Measurements from ENCODE around the gene ARHGEF6.

Gene ARHGEF6

GRCh38 chrX:136761421-136761820, 19.3 kb downstream of the ARHGEF6 start:
- Histone ChIP-seq H3K9me3 (ENCODE audit: insufficient read depth, low read depth, low read length) (no peaks in the 10 kb centered on the region), H3K36me3 (ENCODE audit: insufficient read depth, low read length) (peaks cover 7% of the 10 kb centered on the region; the same call in 1 of the 2 replicates), H3K4me1 (ENCODE audit: insufficient read depth, low read length, poor library complexity, severe bottlenecking) (peaks cover 34% of the 10 kb centered on the region), H3K9ac (ENCODE audit: low read depth, low read length, poor library complexity, severe bottlenecking) (no peak overlapping the region), H3K4me3 (ENCODE audit: low read length, poor library complexity, severe bottlenecking) (no peak overlapping the region), H2AFZ (ENCODE audit: low read length) (no peak overlapping the region), H3K9me2 (replicated peaks; ENCODE audit: low read depth, low read length) (no peaks in the 10 kb centered on the region), H3K27me3 (ENCODE audit: insufficient read depth, low read length, poor library complexity, severe bottlenecking) (no peaks in the 10 kb centered on the region), H3K4me2 (ENCODE audit: low read depth, low read length, poor library complexity, severe bottlenecking) (no peak overlapping the region), H3F3A (ENCODE audit: low read depth) (peaks cover 3% of the 10 kb centered on the region; the same call in 1 of the 2 replicates), H3K79me2 (ENCODE audit: insufficient read depth, low read length) (peaks cover 71% of the 10 kb centered on the region), H4K20me1 (ENCODE audit: insufficient read depth, low read length, poor library complexity, severe bottlenecking) (peaks cover 41% of the 10 kb centered on the region)
- TF ChIP-seq CTCF (conservative IDR thresholded peaks at IDR 0.05; ENCODE audit: low read length) (no peak), EZH2phosphoT487 (IDR thresholded peaks at IDR 0.05; ENCODE audit: borderline replicate concordance) (no peak)

- Histone ChIP-seq H3K27me3 (ENCODE audit: insufficient read depth, low read length, poor library complexity, severe bottlenecking) (no peaks in the 10 kb centered on the region), H3K36me3 (ENCODE audit: insufficient read depth, low read length) (peaks cover 7% of the 10 kb centered on the region; the same call in 1 of the 2 replicates), H3K4me1 (ENCODE audit: insufficient read depth, low read length, poor library complexity, severe bottlenecking) (peaks cover 35% of the 10 kb centered on the region), H3K9me3 (ENCODE audit: insufficient read depth, low read depth, low read length) (no peaks in the 10 kb centered on the region), H3K4me3 (ENCODE audit: low read length, poor library complexity, severe bottlenecking) (no peak overlapping the region), H4K20me1 (ENCODE audit: insufficient read depth, low read length, poor library complexity, severe bottlenecking) (peaks cover 32% of the 10 kb centered on the region), H3K9ac (ENCODE audit: low read depth, low read length, poor library complexity, severe bottlenecking) (no peak overlapping the region), H3K9me2 (replicated peaks; ENCODE audit: low read depth, low read length) (no peaks in the 10 kb centered on the region), H2AFZ (ENCODE audit: low read length) (no peak overlapping the region), H3F3A (ENCODE audit: low read depth) (peaks cover 3% of the 10 kb centered on the region), H3K4me2 (ENCODE audit: low read depth, low read length, poor library complexity, severe bottlenecking) (no peak overlapping the region), H3K79me2 (ENCODE audit: insufficient read depth, low read length) (peaks cover 69% of the 10 kb centered on the region)
- TF ChIP-seq CTCF (conservative IDR thresholded peaks at IDR 0.05; ENCODE audit: low read length) (no peak), EZH2phosphoT487 (IDR thresholded peaks at IDR 0.05; ENCODE audit: borderline replicate concordance) (no peak)
These were observed 20.8 kb downstream of the ARHGEF6 start for GRCh38 chrX:136759968-136760367.

GRCh38 chrX:136755411-136755810, 25.3 kb downstream of the ARHGEF6 start:
- Histone ChIP-seq H3K9ac (ENCODE audit: low read depth, low read length, poor library complexity, severe bottlenecking) (no peak overlapping the region), H3K79me2 (ENCODE audit: insufficient read depth, low read length) (peaks cover 76% of the 10 kb centered on the region), H3K4me1 (ENCODE audit: insufficient read depth, low read length, poor library complexity, severe bottlenecking) (peaks cover 20% of the 10 kb centered on the region), H2AFZ (ENCODE audit: low read length) (no peak overlapping the region), H3K27me3 (ENCODE audit: insufficient read depth, low read length, poor library complexity, severe bottlenecking) (no peaks in the 10 kb centered on the region), H3K4me2 (ENCODE audit: low read depth, low read length, poor library complexity, severe bottlenecking) (no peak overlapping the region), H3K9me2 (replicated peaks; ENCODE audit: low read depth, low read length) (no peaks in the 10 kb centered on the region), H3K9me3 (ENCODE audit: insufficient read depth, low read depth, low read length) (no peaks in the 10 kb centered on the region), H3K4me3 (ENCODE audit: low read length, poor library complexity, severe bottlenecking) (no peak overlapping the region), H3K36me3 (ENCODE audit: insufficient read depth, low read length) (no peaks in the 10 kb centered on the region), H4K20me1 (ENCODE audit: insufficient read depth, low read length, poor library complexity, severe bottlenecking) (peaks cover 12% of the 10 kb centered on the region), H3F3A (ENCODE audit: low read depth) (no peaks in the 10 kb centered on the region; the same call in 1 of the 2 replicates)
- TF ChIP-seq EZH2phosphoT487 (IDR thresholded peaks at IDR 0.05; ENCODE audit: borderline replicate concordance) = no peak
- no peak for TF ChIP-seq CTCF (conservative IDR thresholded peaks at IDR 0.05; ENCODE audit: low read length)

Data from Loucy (cell line).